GM18858 (cell line): ENCODE measurements around the gene UBE2R2.

Source experiments
- ATAC-seq: cut with Tn5 transposase; IDR thresholded peaks from one replicate; pipeline ENCODE4 v1.9.1; 2021; ENCODE audit not compliant: unreplicated experiment

UBE2R2 gene

DNA sequence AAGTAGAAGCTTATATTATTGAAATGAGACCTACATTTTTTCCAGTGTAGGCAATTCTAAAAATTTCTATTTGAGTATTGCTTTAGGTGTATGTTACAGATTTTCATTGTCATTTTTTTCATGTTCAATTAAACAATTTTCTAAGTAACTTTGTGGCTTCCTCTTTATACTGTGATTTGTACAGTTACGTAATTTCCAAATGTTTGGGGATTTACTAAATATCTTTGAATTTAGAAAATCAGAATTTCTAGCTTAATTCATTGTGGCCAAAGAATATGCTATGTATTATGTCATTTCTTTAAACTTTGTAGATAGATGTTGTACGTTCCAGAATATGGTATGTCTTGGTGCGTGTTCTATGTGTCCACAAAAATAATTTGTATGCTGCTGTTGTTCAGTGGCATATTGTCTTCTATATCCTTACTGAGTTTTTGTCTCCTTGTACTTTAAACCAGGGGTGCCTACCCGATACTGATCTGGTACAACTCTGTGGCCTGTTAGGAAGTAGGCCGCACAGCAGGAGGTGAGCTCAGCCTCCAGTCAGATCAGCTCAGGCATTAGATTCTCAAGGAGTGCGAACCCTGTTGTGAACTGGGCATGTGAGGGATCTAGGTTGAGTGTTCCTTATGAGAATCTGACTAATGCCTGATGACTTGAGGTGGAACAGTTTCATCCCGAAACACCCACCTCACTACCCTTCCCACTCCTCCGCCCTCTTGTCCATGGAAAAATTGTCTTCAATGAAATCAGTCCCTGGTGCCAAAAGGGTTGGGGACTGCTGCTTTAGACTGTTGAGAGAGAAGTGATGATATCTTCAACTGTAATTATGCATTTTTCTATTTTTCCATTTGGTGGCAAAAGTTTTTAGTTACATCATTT is 63.5 kb downstream of the UBE2R2 start:
- ATAC-seq, result no peak

DNA sequence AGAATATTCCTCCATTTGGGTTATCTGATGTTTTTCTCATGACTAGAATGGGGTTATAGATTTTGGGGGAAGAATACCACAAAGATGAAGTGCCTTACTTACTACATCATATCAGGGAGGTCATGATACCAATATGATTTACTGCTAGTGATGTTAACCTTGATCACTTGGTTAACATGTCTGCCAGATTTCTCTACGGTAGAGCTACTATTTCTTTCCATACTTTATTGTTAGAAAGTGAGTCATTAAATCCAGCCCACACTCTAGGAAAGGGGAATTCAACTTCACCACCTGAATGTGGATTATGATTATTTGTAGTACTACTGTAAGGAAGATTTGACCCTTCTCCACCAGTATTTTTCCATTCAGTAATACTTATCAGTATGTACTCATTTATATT is 64.7 kb downstream of the UBE2R2 start:
- no peak for ATAC-seq

GRCh38 chr9:33884856-33885701 is 68.1 kb downstream of the UBE2R2 start:
- ATAC-seq, result no peak

- ATAC-seq, result no peak
These were observed 69.0 kb downstream of the UBE2R2 start for GRCh38 chr9:33885948-33886347.

DNA sequence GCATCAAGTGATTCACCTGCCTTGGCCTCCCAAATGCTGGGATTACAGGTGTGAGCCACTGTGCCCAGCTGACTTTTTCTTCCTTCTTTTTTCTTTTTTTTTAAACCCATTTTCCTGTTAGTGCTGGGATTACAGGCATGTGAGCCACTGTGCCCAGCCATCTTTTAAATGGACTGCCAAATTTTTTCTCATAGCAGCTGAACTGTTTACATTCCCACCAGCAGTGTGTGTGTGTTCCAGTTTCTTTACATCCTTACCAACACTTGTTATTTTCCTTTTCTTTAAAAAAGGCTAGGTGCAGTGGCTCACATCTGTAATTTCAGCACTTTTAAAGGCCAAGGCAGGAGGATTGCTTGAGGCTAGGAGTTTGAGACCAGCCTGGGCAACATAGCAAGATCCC is 76.9 kb downstream of the UBE2R2 start:
- no peak for ATAC-seq

GRCh38 chr9:33894316-33894715 is 77.4 kb downstream of the UBE2R2 start:
- no peak for ATAC-seq

GRCh38 chr9:33903157-33903780 is 86.3 kb downstream of the UBE2R2 start:
- no peak for ATAC-seq

GRCh38 chr9:33905137-33905536 is 88.2 kb downstream of the UBE2R2 start:
- ATAC-seq, result no peak

GRCh38 chr9:33906769-33907168 is 89.8 kb downstream of the UBE2R2 start:
- ATAC-seq, result no peak

GRCh38 chr9:33907347-33907746 is 90.4 kb downstream of the UBE2R2 start:
- no peak for ATAC-seq

GRCh38 chr9:33908114-33908513 is 91.2 kb downstream of the UBE2R2 start:
- no peak for ATAC-seq

- ATAC-seq, result no peak
These were observed 91.8 kb downstream of the UBE2R2 start for GRCh38 chr9:33908749-33909148.

DNA sequence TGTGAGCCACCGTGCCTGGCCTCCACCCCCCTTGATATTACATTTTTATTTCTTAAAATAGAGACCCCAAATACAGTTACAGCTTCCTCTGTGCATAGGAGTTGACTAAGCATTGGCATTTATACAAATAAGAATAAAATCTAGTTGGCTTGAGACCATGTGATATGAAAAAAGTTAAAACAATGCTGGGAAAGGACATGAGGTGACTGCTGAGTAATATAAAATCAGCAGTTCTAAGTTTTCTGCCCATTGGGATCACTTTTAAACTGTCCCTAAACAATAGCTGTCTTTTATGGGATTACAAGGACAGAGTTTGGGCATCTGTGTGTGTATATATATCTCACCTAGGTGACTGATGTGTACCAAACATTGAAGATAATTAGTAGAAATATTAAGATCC is 96.6 kb downstream of the UBE2R2 start:
- ATAC-seq, result no peak

DNA sequence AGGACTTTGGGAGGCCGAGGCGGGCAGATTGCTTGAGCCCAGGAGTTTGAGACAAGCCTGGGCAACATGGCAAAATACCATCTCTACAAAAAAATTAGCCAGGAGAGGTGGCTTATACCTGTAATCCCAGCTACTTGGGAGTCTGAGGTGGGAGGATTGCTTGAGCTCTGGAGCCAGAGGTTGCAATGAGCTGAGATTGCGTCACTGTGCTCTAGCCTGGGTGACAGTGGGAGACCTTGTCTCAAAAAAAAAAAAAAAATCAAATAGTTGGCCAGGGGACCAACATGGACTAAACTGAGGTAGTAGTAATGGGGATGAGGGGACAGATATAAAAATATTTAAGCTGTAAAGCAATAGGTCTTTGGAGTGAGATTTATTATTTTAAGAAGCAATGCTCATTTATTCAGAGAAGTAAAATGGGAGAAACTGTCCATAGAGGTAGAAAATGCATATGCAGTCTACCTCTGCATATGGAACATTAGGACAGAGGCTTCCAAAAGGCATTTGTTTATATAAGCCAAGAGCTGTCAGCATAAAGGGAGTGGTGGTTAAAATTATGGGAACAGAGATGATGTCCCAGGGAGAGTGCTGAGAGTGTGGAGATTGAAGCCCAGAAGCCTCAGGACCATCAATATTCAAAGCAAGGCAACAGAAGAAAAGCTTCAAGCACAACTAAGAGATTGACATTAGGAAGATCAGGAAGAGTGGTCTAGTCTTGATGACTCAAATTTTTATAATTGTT is 98.1 kb downstream of the UBE2R2 start:
- ATAC-seq, result no peak

GRCh38 chr9:33917036-33917435 is 100.1 kb downstream of the UBE2R2 start:
- ATAC-seq, result no peak

DNA sequence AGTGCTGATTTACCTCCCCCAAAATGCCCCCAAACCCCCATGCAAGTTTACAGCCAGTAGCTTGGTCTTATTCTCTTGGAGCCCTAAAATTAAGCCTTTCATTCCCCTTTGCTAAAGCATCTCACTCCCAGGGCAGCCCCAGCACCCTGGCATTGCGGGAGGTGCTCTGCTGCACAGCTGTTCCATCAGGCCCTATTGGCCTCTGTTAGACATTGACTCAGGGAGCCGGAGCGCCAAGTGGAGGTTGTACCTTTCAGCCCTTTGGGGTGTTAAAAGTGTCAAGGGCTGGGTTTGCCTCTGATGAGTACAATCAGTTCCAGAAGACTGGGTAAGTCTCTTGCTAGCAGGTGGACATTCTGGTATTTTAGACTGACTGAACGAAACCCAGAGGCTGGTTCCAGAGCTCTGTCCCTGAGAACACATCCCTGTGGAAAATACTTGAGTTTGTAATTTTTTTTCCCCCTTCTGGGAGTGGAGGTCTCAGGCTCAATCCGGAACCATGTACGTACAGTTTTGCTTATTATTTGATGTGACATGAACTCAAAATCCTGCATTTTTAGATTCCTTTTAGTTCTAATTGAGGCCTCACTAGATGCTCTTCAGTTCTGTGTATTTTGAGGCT is 102.4 kb downstream of the UBE2R2 start:
- no peak for ATAC-seq

GRCh38 chr9:33921967-33922895 is 105.3 kb downstream of the UBE2R2 start:
- no peak for ATAC-seq

GRCh38 chr9:33923079-33923478 is 106.1 kb downstream of the UBE2R2 start:
- no peak for ATAC-seq

DNA sequence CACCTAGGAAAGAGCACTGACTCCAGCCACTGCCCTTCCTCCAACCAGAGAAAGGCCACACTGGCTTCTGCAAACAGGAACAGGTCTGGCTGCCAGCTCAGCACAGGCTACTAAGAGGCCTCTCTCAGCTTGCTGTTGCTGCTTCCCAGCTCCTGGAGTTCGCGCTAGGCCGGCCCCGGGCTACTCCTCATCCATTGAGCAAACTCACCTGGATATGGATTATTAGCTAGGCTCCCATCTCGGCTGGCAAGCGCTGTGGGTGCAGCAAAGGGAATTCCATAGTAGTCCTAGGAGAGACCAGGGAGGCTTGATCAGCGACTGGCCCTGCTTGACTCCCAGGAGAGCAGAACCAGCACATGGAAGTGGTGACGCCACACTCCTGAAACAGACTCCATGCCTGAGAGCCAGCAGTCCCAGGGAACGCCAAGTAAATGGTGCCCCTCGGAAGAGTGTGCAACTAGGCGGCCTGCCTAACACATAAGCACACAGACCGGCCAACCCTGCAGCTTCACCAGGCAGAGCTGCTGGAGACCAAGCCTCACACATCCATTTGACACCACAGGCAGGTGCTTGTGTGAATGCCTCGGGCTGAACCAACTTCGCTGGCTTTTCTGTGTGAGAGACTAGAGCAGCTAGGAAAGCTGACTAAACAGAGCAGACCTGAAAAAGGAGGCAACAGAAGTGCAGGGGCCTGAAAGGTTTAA is 107.2 kb downstream of the UBE2R2 start:
- no peak for ATAC-seq
